Heart right ventricle (tissue), 16 donors: Measurements from ENCODE around the gene NKD1. TPM values are rescaled to one million over a fixed set of nuclear protein-coding genes. Genes with fewer than 3 reads are reported as not detected.

Experiments
- ATAC-seq, 8 donors: fragments of 200-7000 bp; cut with Tn5 transposase; one replicate each; pipeline ENCODE4 v1.9.1; 2020; ENCODE audit warnings: mild to moderate bottlenecking in 8 of 8, moderate library complexity in 8 of 8, moderate number of reproducible peaks in 1 of 8
- DNase-seq, 2 donors: peaks; one replicate each; pipeline ENCODE4 v3.0.0-alpha.2; 2020
- H3K27ac ChIP-seq, 10 donors: fragments of 200-600 bp; sonication (generic) in 2 of 10; one replicate each; pipeline versions ENCODE4 v1.5.0 to v1.8.0; 2020 to 2022; ENCODE audit warnings: mild to moderate bottlenecking in 3 of 10
- H3K27me3 ChIP-seq, 7 donors: fragments of 200-600 bp; one replicate each; pipeline ENCODE4 v1.8.0; 2021 to 2022; ENCODE audit warnings: mild to moderate bottlenecking in 2 of 7
- H3K36me3 ChIP-seq, 9 donors: fragments of 200-600 bp; sonication (generic) in 1 of 9; one replicate each; pipeline versions ENCODE4 v1.5.0 to v1.8.0; 2020 to 2022; ENCODE audit warnings: mild to moderate bottlenecking in 2 of 9
- H3K4me1 ChIP-seq, 9 donors: fragments of 200-600 bp; sonication (generic) in 1 of 9; one replicate each; pipeline versions ENCODE4 v1.5.0 to v1.8.0; 2020 to 2022; ENCODE audit warnings: mild to moderate bottlenecking in 4 of 9
- H3K4me3 ChIP-seq, 10 donors: fragments of 200-600 bp; sonication (generic) in 2 of 10; one replicate each; pipeline versions ENCODE4 v1.5.0 to v1.8.0; 2020 to 2022; ENCODE audit warnings: mild to moderate bottlenecking in 7 of 10, moderate library complexity in 2 of 10
- H3K9me3 ChIP-seq, 11 donors: fragments of 200-600 bp in 10 of 11; sonication (generic) in 2 of 11; one replicate each; pipeline versions ENCODE4 v1.5.0 to v1.8.0; 2013 to 2022; ENCODE audit warnings: mild to moderate bottlenecking in 2 of 11, control low read depth in 1 of 11, moderate library complexity in 1 of 11
- CTCF ChIP-seq, 9 donors: fragments of 200-600 bp; sonication (generic) in 2 of 9; IDR thresholded peaks; one replicate each; pipeline versions ENCODE4 v1.5.0 to v1.8.0; 2021 to 2022; ENCODE audit warnings: antibody characterized with exemption in 9 of 9, mild to moderate bottlenecking in 5 of 9, moderate library complexity in 1 of 9
- WGBS, 2 donors: extraction: QIAGEN DNeasy Blood & Tissue Kit; methylation state at CpG; one replicate each; pipeline ENCODE4 v1.1.7; 2013; ENCODE audit warnings: inconsistent platforms in 1 of 2; 5-methylcytosine and 5-hydroxymethylcytosine counted together
- intact Hi-C, 10 donors: fragments of 100-400 bp; cut with DNase I; formaldehyde crosslinking; loops; one replicate each; pipeline versions ENCODE4 v1.11.1 to v1.14.2; 2022
- polyA plus RNA-seq, 2 donors: library from polyadenylated mRNA; stranded (reverse); fragments of 200-250 nt; gene quantifications; one replicate each; pipeline ENCODE4 v1.2.3, GENCODE V29; 2013
- total RNA-seq, 10 donors: library from RNA; stranded (reverse); fragmentation: NEBNext Ultra II Directional in 3 of 10; extraction: Animal tissue kit (Norgen Biotek cat#: 25700) in 3 of 10; gene quantifications; one replicate each; pipeline versions ENCODE4 v1.2.1 to v1.2.4, GENCODE V29; 2021 to 2023
- donor health status: Arrhythmogenic right ventricular cardiomyopathy.
- donor health status: ischemic (EF 13 %, LVEDD 7.1; RV severe dilation, severe dysfunction).
- donor health status: healthy with polysubstance abuse.
- donor health status: DM: no; HTN: yes; CAD: no.
- donor health status: DM: no; HTN: no; CAD: no.
- donor health status: ischemic (EF 25% LVEDD 6.9; RV normal size, moderate dysfunction).
- donor health status: ischemic (EF 25% LVEDD 5.7; RV mildly dilated, moderate dysfunction).
- donor health status: healthy.
- donor health status: DM: yes; HTN: yes; CAD: no.
- donor health status: Ischemic cardiomyopathy.
- donor health status: ischemic (EF 35%, LVEDD 5.7; RV mildly dilated, moderate dysfunction).
- donor health status: nonischemic (EF 11% LVEDD 7.7; RV severe dilation, severe dysfunction).
- donor health status: DM: yes; HTN: yes; CAD: no.
- donor health status: PGD.
- donor health status: ischemic (EF 29% LVEDD 5.4; RV normal size, mild dysfunction).
- donor health status: nonischemic (EF 23%, LVEDD 6.1; RV moderate dilation, normal function).

Gene NKD1
- total and polyA plus RNA-seq, 12 donors: 0.22 to 1.1 (median 0.42) TPM

- WGBS, 2 donors: 60 to 68% methylated on average over 2 of the region's 2 CpGs
- TF ChIP-seq CTCF (IDR thresholded peaks at IDR 0.05): no peak
- Histone ChIP-seq H3K9me3 (peaks cover 0 to 18% (median 2%) of the 10 kb centered on the region in 11 donors), H3K27me3 (no peaks in the 10 kb centered on the region), H3K4me1 (no peaks in the 10 kb centered on the region), H3K27ac (no peak overlapping the region), H3K36me3 (no peaks in the 10 kb centered on the region), H3K4me3 (no peak overlapping the region)
- ATAC-seq: no peak
- intact Hi-C loops: no loop called here
- DNase-seq: no peak
These were observed 8.8 kb downstream of the NKD1 start for GRCh38 chr16:50557046-50557445.

- no peak overlapping the region for H3K4me3 ChIP-seq
- no peak overlapping the region for H3K27ac ChIP-seq
- H3K9me3 ChIP-seq: peaks cover 0 to 18% (median 2%) of the 10 kb centered on the region in 11 donors
- no peaks in the 10 kb centered on the region for H3K36me3 ChIP-seq
- no peaks in the 10 kb centered on the region for H3K4me1 ChIP-seq
- H3K27me3 ChIP-seq: no peaks in the 10 kb centered on the region
- DNase-seq (no peak), ATAC-seq (no peak)
- intact Hi-C loops: no loop called here
- no peak for TF ChIP-seq CTCF (IDR thresholded peaks at IDR 0.05)
- 77 to 79% methylated on average over 1 of the region's 1 CpG for WGBS, 2 donors
These were observed 10.7 kb downstream of the NKD1 start for GRCh38 chr16:50558913-50559312.

GRCh38 chr16:50559342-50559741, 11.1 kb downstream of the NKD1 start:
- ATAC-seq (no peak), DNase-seq (no peak)
- H3K27ac ChIP-seq: no peak overlapping the region
- H3K27me3 ChIP-seq: no peaks in the 10 kb centered on the region
- H3K36me3 ChIP-seq: no peaks in the 10 kb centered on the region
- no peaks in the 10 kb centered on the region for H3K4me1 ChIP-seq
- intact Hi-C loops: no loop called here
- no peak overlapping the region for H3K4me3 ChIP-seq
- no peak for TF ChIP-seq CTCF (IDR thresholded peaks at IDR 0.05)
- WGBS, 2 donors: 93 to 94% methylated on average over 6 of the region's 6 CpGs
- H3K9me3 ChIP-seq: peaks cover 0 to 18% (median 2%) of the 10 kb centered on the region in 11 donors

GRCh38 chr16:50559804-50560514, 11.8 kb downstream of the NKD1 start:
- Histone ChIP-seq H3K4me3 (no peak overlapping the region), H3K36me3 (no peaks in the 10 kb centered on the region), H3K27me3 (no peaks in the 10 kb centered on the region), H3K9me3 (peaks cover 0 to 18% (median 2%) of the 10 kb centered on the region in 11 donors), H3K27ac (no peak overlapping the region), H3K4me1 (no peaks in the 10 kb centered on the region)
- ATAC-seq (no peak), DNase-seq (no peak)
- intact Hi-C loops: no loop called here
- TF ChIP-seq CTCF (IDR thresholded peaks at IDR 0.05): no peak
- WGBS, 2 donors: 87 to 91% methylated on average over 13 of the region's 13 CpGs
